ENCODE data around the gene SLC23A3. TPM values are rescaled to one million over a fixed set of nuclear protein-coding genes. Genes with fewer than 3 reads are reported as not detected.

SLC23A3 gene
- total RNA-seq, 8 experiments from 2014 or later = 0.13 to 3.4 (median 0.54) TPM

GRCh38 chr2:219198974-219199373 lies 29.1 kb upstream of the SLC23A3 start:
- H3K4me1 ChIP-seq (replicated peaks in 1 of 2) = no peaks in the 10 kb centered on the region
- H3K4me3 ChIP-seq = no peak overlapping the region
- WGBS, 10 experiments = 50 to 88% (median 79%) methylated on average over 1 to 4 of the region's 5 CpGs; no CpG with 5 or more reads in 3 of the 10 experiments
- peak in 2 of 8 experiments; percentile 16 to 36 for ATAC-seq (replicated peaks in 6 of 8)
- no peak overlapping the region for H3K27ac ChIP-seq
- in situ Hi-C loops (cut with MboI; ENCODE audit: low pct_unique_long_range_greater_than_20kb in 2 of 9, low sequenced_read_pairs in 9 of 9, unreplicated experiment in 9 of 9) = no loop called here

GRCh38 chr2:219197388-219197787 lies 27.6 kb upstream of the SLC23A3 start:
- no peak overlapping the region for H3K27ac ChIP-seq
- H3K4me1 ChIP-seq (replicated peaks in 1 of 2) = no peaks in the 10 kb centered on the region
- in situ Hi-C loops (cut with MboI; ENCODE audit: low pct_unique_long_range_greater_than_20kb in 2 of 9, low sequenced_read_pairs in 9 of 9, unreplicated experiment in 9 of 9) = no loop called here
- 100% methylated on average over 1 of the region's 1 CpG; no CpG with 5 or more reads in 8 of the 10 experiments for WGBS, 10 experiments
- ATAC-seq (replicated peaks in 6 of 8) = no peak
- no peak overlapping the region for H3K4me3 ChIP-seq

GRCh38 chr2:219186754-219187456 lies 17.1 kb upstream of the SLC23A3 start:
- in situ Hi-C loops (cut with MboI; ENCODE audit: low pct_unique_long_range_greater_than_20kb in 2 of 9, low sequenced_read_pairs in 9 of 9, unreplicated experiment in 9 of 9) = no loop called here
- Histone ChIP-seq H3K4me1 (replicated peaks in 1 of 2) (no peaks in the 10 kb centered on the region), H3K4me3 (no peak overlapping the region), H3K27ac (no peak overlapping the region)
- no peak for ATAC-seq (replicated peaks in 6 of 8)
- WGBS, 10 experiments = 64 to 100% (median 87%) methylated on average over 1 to 6 of the region's 7 CpGs; no CpG with 5 or more reads in 1 of the 10 experiments

GRCh38 chr2:219184121-219184520 lies 14.3 kb upstream of the SLC23A3 start:
- Histone ChIP-seq H3K27ac (no peak overlapping the region), H3K4me3 (no peak overlapping the region), H3K4me1 (replicated peaks in 1 of 2) (peaks cover 0 to 2% of the 10 kb centered on the region in 2 donors)
- in situ Hi-C loops (cut with MboI; ENCODE audit: low pct_unique_long_range_greater_than_20kb in 2 of 9, low sequenced_read_pairs in 9 of 9, unreplicated experiment in 9 of 9) = no loop called here
- WGBS, 10 experiments = 90 to 100% (median 100%) methylated on average over 1 to 2 of the region's 2 CpGs; no CpG with 5 or more reads in 5 of the 10 experiments
- ATAC-seq (replicated peaks in 6 of 8) = no peak

GRCh38 chr2:219183151-219183772 lies 13.4 kb upstream of the SLC23A3 start:
- Histone ChIP-seq H3K4me1 (replicated peaks in 1 of 2) (peaks cover 2 to 5% of the 10 kb centered on the region in 2 donors), H3K27ac (no peak overlapping the region), H3K4me3 (no peak overlapping the region)
- 40 to 100% (median 90%) methylated on average over 1 to 6 of the region's 6 CpGs; no CpG with 5 or more reads in 2 of the 10 experiments for WGBS, 10 experiments
- no peak for ATAC-seq (replicated peaks in 6 of 8)
- in situ Hi-C loops (cut with MboI; ENCODE audit: low pct_unique_long_range_greater_than_20kb in 2 of 9, low sequenced_read_pairs in 9 of 9, unreplicated experiment in 9 of 9) = no loop called here

- no peak for ATAC-seq (replicated peaks in 6 of 8)
- Histone ChIP-seq H3K4me1 (replicated peaks in 1 of 2) (peaks cover 2 to 5% of the 10 kb centered on the region in 2 donors), H3K27ac (no peak overlapping the region), H3K4me3 (no peak overlapping the region)
- in situ Hi-C loops (cut with MboI; ENCODE audit: low pct_unique_long_range_greater_than_20kb in 2 of 9, low sequenced_read_pairs in 9 of 9, unreplicated experiment in 9 of 9) = no loop called here
- WGBS, 10 experiments = 0 to 100% (median 92%) methylated on average over 1 to 4 of the region's 8 CpGs; no CpG with 5 or more reads in 1 of the 10 experiments
These were observed 12.7 kb upstream of the SLC23A3 start for GRCh38 chr2:219182331-219183150.

- no peak overlapping the region for H3K4me3 ChIP-seq
- no peak for ATAC-seq (replicated peaks in 6 of 8)
- peaks cover 2 to 5% of the 10 kb centered on the region in 2 donors for H3K4me1 ChIP-seq (replicated peaks in 1 of 2)
- H3K27ac ChIP-seq = no peak overlapping the region
- 0 to 100% (median 93%) methylated on average over 1 to 4 of the region's 6 CpGs; no CpG with 5 or more reads in 4 of the 10 experiments for WGBS, 10 experiments
- in situ Hi-C loops (cut with MboI; ENCODE audit: low pct_unique_long_range_greater_than_20kb in 2 of 9, low sequenced_read_pairs in 9 of 9, unreplicated experiment in 9 of 9) = no loop called here
These were observed 11.7 kb upstream of the SLC23A3 start for GRCh38 chr2:219181531-219181930.

GRCh38 chr2:219180961-219181360 lies 11.1 kb upstream of the SLC23A3 start:
- 88 to 100% (median 100%) methylated on average over 1 to 3 of the region's 5 CpGs; no CpG with 5 or more reads in 5 of the 10 experiments for WGBS, 10 experiments
- Histone ChIP-seq H3K4me3 (no peak overlapping the region), H3K4me1 (replicated peaks in 1 of 2) (peaks cover 2 to 5% of the 10 kb centered on the region in 2 donors), H3K27ac (no peak overlapping the region)
- no peak for ATAC-seq (replicated peaks in 6 of 8)
- in situ Hi-C loops (cut with MboI; ENCODE audit: low pct_unique_long_range_greater_than_20kb in 2 of 9, low sequenced_read_pairs in 9 of 9, unreplicated experiment in 9 of 9) = no loop called here

GRCh38 chr2:219179601-219180465 lies 10.0 kb upstream of the SLC23A3 start:
- no peak for ATAC-seq (replicated peaks in 6 of 8)
- in situ Hi-C loops (cut with MboI; ENCODE audit: low pct_unique_long_range_greater_than_20kb in 2 of 9, low sequenced_read_pairs in 9 of 9, unreplicated experiment in 9 of 9) = no loop called here
- 90 to 100% (median 100%) methylated on average over 1 to 5 of the region's 9 CpGs; no CpG with 5 or more reads in 4 of the 10 experiments for WGBS, 10 experiments
- peak overlapping the region in 1 of 5 donors; percentile 96 for H3K4me3 ChIP-seq
- no peak overlapping the region for H3K27ac ChIP-seq
- H3K4me1 ChIP-seq (replicated peaks in 1 of 2) = peaks cover 7 to 11% of the 10 kb centered on the region in 2 donors

GRCh38 chr2:219178377-219179175 lies 8.7 kb upstream of the SLC23A3 start:
- WGBS, 10 experiments = 0 to 60% (median 8%) methylated on average over 1 to 13 of the region's 45 CpGs; no CpG with 5 or more reads in 2 of the 10 experiments
- H3K4me3 ChIP-seq = peak overlapping the region; percentile 76 to 96 (median 96)
- in situ Hi-C loops (cut with MboI; ENCODE audit: low pct_unique_long_range_greater_than_20kb in 2 of 9, low sequenced_read_pairs in 9 of 9, unreplicated experiment in 9 of 9) = no loop called here
- ATAC-seq (replicated peaks in 6 of 8) = peak in 6 of 8 experiments; percentile 12 to 41 (median 17)
- H3K27ac ChIP-seq = peak overlapping the region; percentile 82 to 91
- peaks cover 7 to 11% of the 10 kb centered on the region in 2 donors for H3K4me1 ChIP-seq (replicated peaks in 1 of 2)

- Histone ChIP-seq H3K4me3 (peak within 1 kb of the TSS; percentile 76 to 96 (median 96)), H3K27ac (peak within 1 kb of the TSS; percentile 82 to 91), H3K4me1 (replicated peaks in 1 of 2) (peaks cover 7 to 11% of the 10 kb centered on the region in 2 donors)
- in situ Hi-C loops (cut with MboI; ENCODE audit: low pct_unique_long_range_greater_than_20kb in 2 of 9, low sequenced_read_pairs in 9 of 9, unreplicated experiment in 9 of 9) = no loop called here
- WGBS, 10 experiments = 0 to 10% (median 0%) methylated on average over 2 to 13 of the region's 67 CpGs; no CpG with 5 or more reads in 1 of the 10 experiments
- ATAC-seq (replicated peaks in 6 of 8) = peak; percentile 58 to 77 (median 62)
These were observed 7.9 kb upstream of the SLC23A3 start, which contains the start of gene RETREG2 for GRCh38 chr2:219177552-219178376. TSS of gene RETREG2 (plus strand) at chr2:219178275. CDS start at chr2:219178353, 78 bp downstream.
